Stomach (tissue), 9 donors: Measurements from ENCODE around the gene CMTR2. TPM values are rescaled to one million over a fixed set of nuclear protein-coding genes. Genes with fewer than 3 reads are reported as not detected.

Source experiments
- DNase-seq, 2 donors: peaks; one replicate each; pipeline versions ENCODE4 v3.0.0 to v3.0.0-alpha.2; 2013 to 2019
- H3K27ac ChIP-seq, 5 donors: fragments of 200-600 bp in 4 of 5; sonication (generic) in 4 of 5; one replicate each; pipeline ENCODE4 v1.5.1; 2013 to 2019; ENCODE audit warnings: mild to moderate bottlenecking in 1 of 5, moderate library complexity in 1 of 5
- H3K27me3 ChIP-seq, 3 donors: fragments of 200-600 bp; sonication (generic); one replicate each; pipeline ENCODE4 v1.5.1; 2017 to 2019; ENCODE audit warnings: mixed run types in 1 of 3
- H3K36me3 ChIP-seq, 4 donors: fragments of 200-600 bp; sonication (generic); 1 replicate in 3 of 4; 2 replicates in 1 of 4; pipeline ENCODE4 v1.5.1; 2016 to 2019
- H3K4me1 ChIP-seq, 4 donors: fragments of 200-600 bp; sonication (generic); one replicate each; pipeline ENCODE4 v1.5.1; 2016 to 2019
- H3K4me3 ChIP-seq, 4 donors: fragments of 200-600 bp; sonication (generic) in 3 of 4; one replicate each; pipeline ENCODE4 v1.5.1; 2016 to 2019; ENCODE audit warnings: mild to moderate bottlenecking in 1 of 4
- H3K9me3 ChIP-seq, 4 donors: fragments of 200-600 bp; sonication (generic); one replicate each; pipeline ENCODE4 v1.5.1; 2016 to 2019
- CTCF ChIP-seq, 7 experiments: fragments of 450-650 bp in 4 of 7; fragments of 200-600 bp in 3 of 7; sonication (generic) in 3 of 7; IDR thresholded peaks; one replicate each; pipeline ENCODE4 v1.5.1; 2016 to 2019; ENCODE audit warnings: antibody characterized with exemption in 7 of 7, control low read depth in 2 of 7, mild to moderate bottlenecking in 1 of 7
- EP300 ChIP-seq: sonication (generic); formaldehyde crosslinking; IDR thresholded peaks from one replicate; pipeline ENCODE4 v1.6.1; 2017; ENCODE audit warnings: antibody characterized with exemption
- POLR2A ChIP-seq, 4 donors: fragments of 450-650 bp; IDR thresholded peaks; one replicate each; pipeline ENCODE4 v1.6.1; 2016; ENCODE audit warnings: antibody characterized with exemption in 4 of 4, control low read depth in 2 of 4, mild to moderate bottlenecking in 1 of 4, moderate library complexity in 1 of 4
- POLR2AphosphoS5 ChIP-seq, 3 donors: sonication (generic); formaldehyde crosslinking; IDR thresholded peaks; one replicate each; pipeline ENCODE4 v1.6.1; 2016; ENCODE audit warnings: antibody characterized with exemption in 3 of 3
- WGBS, 5 donors: extraction: QIAGEN DNeasy Blood & Tissue Kit in 3 of 5; methylation state at CpG; one replicate each; pipeline versions ENCODE4 v1.1.5 to v1.1.7; 2013 to 2018; 5-methylcytosine and 5-hydroxymethylcytosine counted together
- intact Hi-C: fragments of 100-400 bp; cut with DNase I; formaldehyde crosslinking; loops from one replicate; pipeline ENCODE4 v1.15.1; 2023; ENCODE audit warnings: low total_unique reads
- polyA plus RNA-seq, 3 donors: library from polyadenylated mRNA; stranded (reverse); fragments of 200-250 nt; gene quantifications; one replicate each; pipeline ENCODE4 v1.2.3, GENCODE V29; 2013
- total RNA-seq, 5 donors: library from RNA; depleted of rRNA; stranded (reverse); fragments of >200 nt; gene quantifications; one replicate each; pipeline versions ENCODE4 v1.1.0 to v1.2.3, GENCODE V29; 2014 to 2016
- donor health status: healthy with polysubstance abuse.
- donor health status: Bipolar disorder and iron deficiency.
- donor health status: healthy.

CMTR2 gene
- total and polyA plus RNA-seq, 8 donors = 1.4 to 29.6 (median 7.6) TPM

- no peaks in the 10 kb centered on the region for H3K36me3 ChIP-seq
- intact Hi-C loops = no loop called here
- no peak for DNase-seq
- TF ChIP-seq POLR2AphosphoS5 (IDR thresholded peaks at IDR 0.05) = no peak
- no peak for TF ChIP-seq EP300
- TF ChIP-seq POLR2A (IDR thresholded peaks at IDR 0.05) = no peak
- no peak for TF ChIP-seq CTCF (IDR thresholded peaks at IDR 0.05)
- no peaks in the 10 kb centered on the region for H3K9me3 ChIP-seq
- H3K27ac ChIP-seq = no peak overlapping the region
- 39 to 75% (median 70%) methylated on average over 1 of the region's 1 CpG for WGBS, 5 donors
- no peaks in the 10 kb centered on the region for H3K27me3 ChIP-seq
- H3K4me1 ChIP-seq = no peaks in the 10 kb centered on the region
- no peak overlapping the region for H3K4me3 ChIP-seq
These were observed 31.4 kb downstream of the CMTR2 start for GRCh38 chr16:71257768-71258167.

- peak in 1 of 2 donors; percentile 28 for DNase-seq
- intact Hi-C loops = no loop called here
- WGBS, 5 donors = 32 to 44% (median 37%) methylated on average over 6 of the region's 6 CpGs
These were observed 33.5 kb downstream of the CMTR2 start for GRCh38 chr16:71255721-71256120.

GRCh38 chr16:71254832-71255525 lies 34.2 kb downstream of the CMTR2 start:
- H3K36me3 ChIP-seq = no peaks in the 10 kb centered on the region
- H3K9me3 ChIP-seq = no peaks in the 10 kb centered on the region
- TF ChIP-seq EP300 = no peak
- TF ChIP-seq CTCF (IDR thresholded peaks at IDR 0.05) = no peak
- TF ChIP-seq POLR2A (IDR thresholded peaks at IDR 0.05) = no peak
- TF ChIP-seq POLR2AphosphoS5 (IDR thresholded peaks at IDR 0.05) = no peak
- H3K4me3 ChIP-seq = no peak overlapping the region
- intact Hi-C loops = no loop called here
- no peaks in the 10 kb centered on the region for H3K4me1 ChIP-seq
- no peaks in the 10 kb centered on the region for H3K27me3 ChIP-seq
- WGBS, 5 donors = 66 to 79% (median 70%) methylated on average over 4 of the region's 4 CpGs
- DNase-seq = peak in 1 of 2 donors; percentile 32
- no peak overlapping the region for H3K27ac ChIP-seq

More at GRCh38 chr16:71255721-71256120, 33.5 kb downstream of the CMTR2 start:
- Histone ChIP-seq H3K4me1 (no peaks in the 10 kb centered on the region), H3K27me3 (no peaks in the 10 kb centered on the region), H3K9me3 (no peaks in the 10 kb centered on the region), H3K27ac (no peak overlapping the region), H3K4me3 (no peak overlapping the region), H3K36me3 (no peaks in the 10 kb centered on the region)
- TF ChIP-seq POLR2AphosphoS5 (IDR thresholded peaks at IDR 0.05) = no peak
- no peak for TF ChIP-seq EP300
- no peak for TF ChIP-seq POLR2A (IDR thresholded peaks at IDR 0.05)
- no peak for TF ChIP-seq CTCF (IDR thresholded peaks at IDR 0.05)

- no peak for TF ChIP-seq CTCF (IDR thresholded peaks at IDR 0.05)
- Histone ChIP-seq H3K4me1 (no peaks in the 10 kb centered on the region), H3K27ac (no peak overlapping the region), H3K9me3 (no peaks in the 10 kb centered on the region), H3K27me3 (no peaks in the 10 kb centered on the region), H3K36me3 (no peaks in the 10 kb centered on the region), H3K4me3 (no peak overlapping the region)
- intact Hi-C loops = no loop called here
- peak in 1 of 2 donors; percentile 3 for DNase-seq
- WGBS, 5 donors = 76 to 78% (median 78%) methylated on average over 5 of the region's 5 CpGs
These were observed 38.6 kb downstream of the CMTR2 start for GRCh38 chr16:71250461-71251235.
